HG03196 (cell line): Measurements from ENCODE around the gene DIP2A.

Experiments used
- ATAC-seq: cut with Tn5 transposase; IDR thresholded peaks from one replicate; pipeline ENCODE4 v1.9.1; 2021; ENCODE audit not compliant: unreplicated experiment

Gene DIP2A

GRCh38 chr21:46458315-46459023 lies at the start of gene DIP2A:
TSS of gene DIP2A (plus strand) at chr21:46458891. CDS start at chr21:46459132, 241 bp downstream.
- ATAC-seq = peak; percentile 91

GRCh38 chr21:46409641-46410406 lies 48.9 kb upstream of the DIP2A start:
- no peak for ATAC-seq

- ATAC-seq = no peak
Observed at GRCh38 chr21:46410516-46410915, 48.2 kb upstream of the DIP2A start.

- ATAC-seq = no peak
Observed at GRCh38 chr21:46411236-46411635, 47.5 kb upstream of the DIP2A start.

- ATAC-seq = no peak
Observed at GRCh38 chr21:46411691-46412090, 47.0 kb upstream of the DIP2A start.

- ATAC-seq = no peak
Observed at GRCh38 chr21:46412521-46413364, 45.9 kb upstream of the DIP2A start.

GRCh38 chr21:46413365-46413696 lies 45.4 kb upstream of the DIP2A start:
- no peak for ATAC-seq

- ATAC-seq = no peak
Observed at GRCh38 chr21:46414965-46415275, 43.8 kb upstream of the DIP2A start.

GRCh38 chr21:46416551-46416950 lies 42.1 kb upstream of the DIP2A start:
- ATAC-seq = no peak

GRCh38 chr21:46418265-46418946 lies 40.3 kb upstream of the DIP2A start:
- no peak for ATAC-seq

GRCh38 chr21:46420241-46421190 lies 38.2 kb upstream of the DIP2A start:
- ATAC-seq = no peak

- ATAC-seq = no peak
Observed at GRCh38 chr21:46421191-46421750, 37.4 kb upstream of the DIP2A start.

- no peak for ATAC-seq
Observed at GRCh38 chr21:46421756-46422555, 36.7 kb upstream of the DIP2A start.

- ATAC-seq = no peak
Observed at GRCh38 chr21:46422636-46423241, 36.0 kb upstream of the DIP2A start.

- no peak for ATAC-seq
Observed at GRCh38 chr21:46423546-46424038, 35.1 kb upstream of the DIP2A start.

GRCh38 chr21:46424039-46424591 lies 34.6 kb upstream of the DIP2A start:
- no peak for ATAC-seq

GRCh38 chr21:46424621-46425020 lies 34.1 kb upstream of the DIP2A start:
- ATAC-seq = no peak

- no peak for ATAC-seq
Observed at GRCh38 chr21:46425041-46425440, 33.6 kb upstream of the DIP2A start.
